ENCODE results near the gene KIRREL3. TPM values are rescaled to one million over a fixed set of nuclear protein-coding genes. Genes with fewer than 3 reads are reported as not detected.

Gene KIRREL3
- polyA plus RNA-seq, 1 experiment, result 2.3 TPM

DNA sequence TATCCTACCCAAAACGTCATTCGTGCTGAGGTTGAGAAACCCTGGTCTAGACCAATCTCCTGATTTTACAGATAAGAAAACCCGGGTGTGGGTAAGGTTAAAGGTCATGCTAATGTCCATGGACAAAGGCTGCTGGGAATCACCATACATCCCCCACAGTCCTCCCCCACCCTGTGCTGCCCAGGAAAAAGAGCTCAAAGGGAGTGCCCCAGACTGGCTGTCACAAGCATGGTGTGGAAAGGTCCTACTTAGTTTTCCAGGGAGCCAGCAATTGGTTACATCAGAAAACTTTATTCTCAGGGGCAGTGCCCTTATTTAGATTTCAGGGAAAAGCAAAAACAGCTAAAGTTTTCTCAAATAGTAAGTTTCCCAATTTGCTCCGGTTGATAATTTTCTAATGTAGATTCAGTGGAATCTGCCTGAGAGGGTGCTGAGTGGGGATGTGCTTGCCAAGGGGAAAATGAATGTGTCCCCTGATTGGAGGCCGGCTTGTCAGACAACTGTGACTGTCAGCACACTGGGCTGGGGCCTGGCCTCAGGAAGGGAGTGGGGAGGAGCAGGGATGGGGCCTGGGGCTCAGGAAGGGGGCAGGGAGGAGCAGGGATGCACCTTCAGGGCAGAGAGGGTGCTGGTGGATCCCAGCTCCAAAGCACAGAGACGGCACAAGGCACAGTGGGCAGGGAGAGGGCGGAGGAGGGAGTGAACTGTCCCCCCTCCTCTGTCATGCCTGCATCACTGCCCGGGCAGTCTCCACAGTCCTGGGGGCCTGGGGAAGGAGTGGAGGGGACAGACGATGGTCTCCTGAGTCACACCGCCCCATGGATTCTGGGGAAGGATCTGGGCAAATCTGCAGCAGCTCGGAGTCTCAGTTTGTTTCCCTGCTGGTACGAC is 263.6 kb downstream of the KIRREL3 start:
- no peak overlapping the region for H3K27ac ChIP-seq (ENCODE audit: low read depth, low read length)
- no peaks in the 10 kb centered on the region for H3K9me3 ChIP-seq (ENCODE audit: control insufficient read depth, insufficient read depth, low read length)
- ChIA-PET POLR2A (no interaction called here), CTCF (interaction anchor here (1.0 to 2.0 kb wide), 3 partner anchors 20 to 233 kb away, joined by 3 to 9 read pairs (median 4); no protein-coding TSS in a partner anchor)
- no peaks in the 10 kb centered on the region for H3K27me3 ChIP-seq (ENCODE audit: control insufficient read depth, insufficient read depth, low read length)
- TF ChIP-seq CTCF (IDR thresholded peaks at IDR 0.05; ENCODE audit: low read depth, low read length), result no peak
- H3K4me3 ChIP-seq (ENCODE audit: low read depth, low read length), result no peak overlapping the region
- no peak for DNase-seq (ENCODE audit: low read depth, low spot score)

DNA sequence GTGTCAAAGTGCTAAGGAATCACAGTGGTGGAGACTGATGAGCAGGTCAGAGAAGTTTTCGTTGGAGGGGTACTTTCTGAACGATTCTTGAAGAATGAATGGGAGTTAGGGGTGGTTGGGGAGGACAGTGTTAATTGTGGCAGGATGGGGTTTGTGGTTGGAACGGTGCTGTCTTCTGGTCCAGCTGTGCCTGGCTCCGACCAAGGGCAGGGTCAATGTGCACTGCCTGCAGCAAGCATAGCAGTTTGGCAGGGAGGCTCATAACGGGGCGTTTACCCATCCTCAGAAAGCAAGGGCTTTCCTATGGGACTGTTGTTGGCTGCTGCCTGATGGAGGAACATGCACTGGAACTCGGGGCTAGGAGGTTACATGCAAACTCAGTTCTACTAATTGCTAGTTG is 265.8 kb downstream of the KIRREL3 start:
- H3K27ac ChIP-seq (ENCODE audit: low read depth, low read length), result no peak overlapping the region
- no peak for TF ChIP-seq CTCF (IDR thresholded peaks at IDR 0.05; ENCODE audit: low read depth, low read length)
- DNase-seq (ENCODE audit: low read depth, low spot score), result no peak
- no peaks in the 10 kb centered on the region for H3K27me3 ChIP-seq (ENCODE audit: control insufficient read depth, insufficient read depth, low read length)
- CTCF ChIA-PET, result interaction anchor here (1.2 kb wide), 1 partner anchor 255 kb away, joined by 3 read pairs; no protein-coding TSS in a partner anchor
- POLR2A ChIA-PET, result no interaction called here
- H3K4me3 ChIP-seq (ENCODE audit: low read depth, low read length), result no peak overlapping the region
- no peaks in the 10 kb centered on the region for H3K9me3 ChIP-seq (ENCODE audit: control insufficient read depth, insufficient read depth, low read length)

- Histone ChIP-seq H3K9me3 (ENCODE audit: control insufficient read depth, insufficient read depth, low read length) (no peaks in the 10 kb centered on the region), H3K27ac (ENCODE audit: low read depth, low read length) (no peak overlapping the region), H3K4me3 (ENCODE audit: low read depth, low read length) (no peak overlapping the region), H3K27me3 (ENCODE audit: control insufficient read depth, insufficient read depth, low read length) (no peaks in the 10 kb centered on the region)
- TF ChIP-seq CTCF (IDR thresholded peaks at IDR 0.05; ENCODE audit: low read depth, low read length), result no peak
- POLR2A ChIA-PET, result no interaction called here
- DNase-seq (ENCODE audit: low read depth, low spot score), result no peak
- CTCF ChIA-PET, result interaction anchor here (1.2 to 3.6 kb wide), 3 partner anchors 17 to 256 kb away, joined by 3 to 18 read pairs (median 3); no protein-coding TSS in a partner anchor
Observed at GRCh38 chr11:126733685-126734084, 266.9 kb downstream of the KIRREL3 start.

- DNase-seq (ENCODE audit: low read depth, low spot score), result no peak
- Histone ChIP-seq H3K27ac (ENCODE audit: low read depth, low read length) (no peak overlapping the region), H3K27me3 (ENCODE audit: control insufficient read depth, insufficient read depth, low read length) (no peaks in the 10 kb centered on the region), H3K4me3 (ENCODE audit: low read depth, low read length) (no peak overlapping the region), H3K9me3 (ENCODE audit: control insufficient read depth, insufficient read depth, low read length) (no peaks in the 10 kb centered on the region)
- POLR2A ChIA-PET, result no interaction called here
- CTCF ChIA-PET, result interaction anchor here (0.6 to 3.6 kb wide), 5 partner anchors 16 to 258 kb away, joined by 3 to 18 read pairs (median 3); no protein-coding TSS in a partner anchor
- TF ChIP-seq CTCF (IDR thresholded peaks at IDR 0.05; ENCODE audit: low read depth, low read length), result no peak
Observed at GRCh38 chr11:126732981-126733380, 267.6 kb downstream of the KIRREL3 start.

DNA sequence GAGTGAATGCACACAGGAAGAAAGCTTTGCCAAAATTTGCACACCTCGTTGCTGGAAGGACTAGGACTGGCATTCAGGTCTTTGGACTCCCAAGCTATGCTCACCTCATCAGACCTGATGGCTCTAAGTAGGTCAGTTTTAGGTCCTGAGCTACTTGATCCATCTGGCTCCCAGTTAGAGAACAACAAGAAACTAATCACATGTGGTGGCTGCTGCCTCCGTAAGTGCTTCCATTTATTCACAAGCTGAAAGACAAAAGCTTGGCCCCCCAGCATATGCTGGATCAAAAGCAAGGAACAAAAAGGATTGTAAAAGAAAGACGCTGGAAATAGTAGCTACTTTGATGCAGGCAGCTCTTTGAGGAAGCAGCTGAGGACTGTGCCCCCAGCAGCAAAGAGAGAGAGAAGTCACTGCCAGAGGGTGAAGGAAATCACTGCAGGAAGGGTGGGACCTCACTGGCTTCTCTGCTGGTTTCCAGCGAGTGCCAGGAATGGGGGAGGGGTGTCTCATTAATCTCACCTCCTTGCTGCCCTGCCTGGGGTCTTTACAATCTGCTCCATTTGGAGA is 268.9 kb downstream of the KIRREL3 start:
- H3K4me3 ChIP-seq (ENCODE audit: low read depth, low read length), result no peak overlapping the region
- H3K27me3 ChIP-seq (ENCODE audit: control insufficient read depth, insufficient read depth, low read length), result no peaks in the 10 kb centered on the region
- ChIA-PET POLR2A (no interaction called here), CTCF (interaction anchor here (1.1 to 3.6 kb wide), 3 partner anchors 9 to 259 kb away, joined by 3 to 18 read pairs (median 16); no protein-coding TSS in a partner anchor)
- H3K27ac ChIP-seq (ENCODE audit: low read depth, low read length), result no peak overlapping the region
- TF ChIP-seq CTCF (IDR thresholded peaks at IDR 0.05; ENCODE audit: low read depth, low read length), result no peak
- DNase-seq (ENCODE audit: low read depth, low spot score), result no peak
- no peaks in the 10 kb centered on the region for H3K9me3 ChIP-seq (ENCODE audit: control insufficient read depth, insufficient read depth, low read length)
